ENCODE results near the gene ZNF423.

- no peak for TF ChIP-seq CTCF (conservative IDR thresholded peaks at IDR 0.05; ENCODE audit: low read depth in 2 of 2)
- TF ChIP-seq CREB1 (CRISPR knock-in tag; IDR thresholded peaks at IDR 0.05; ENCODE audit: low read depth), result no peak
Observed at GRCh38 chr16:49597796-49598195, 258.1 kb downstream of the ZNF423 start.
